Measurements from ENCODE around the gene TMEM144. TPM values are rescaled to one million over a fixed set of nuclear protein-coding genes. Genes with fewer than 3 reads are reported as not detected.

TMEM144 gene
- polyA plus RNA-seq, 4 donors = 5.1 to 8.9 (median 5.8) TPM

GRCh38 chr4:158291334-158292055 lies 81.2 kb downstream of the TMEM144 start:
- no peak for DNase-seq (ENCODE audit: low read depth in 4 of 4, low spot score in 3 of 4)

DNA sequence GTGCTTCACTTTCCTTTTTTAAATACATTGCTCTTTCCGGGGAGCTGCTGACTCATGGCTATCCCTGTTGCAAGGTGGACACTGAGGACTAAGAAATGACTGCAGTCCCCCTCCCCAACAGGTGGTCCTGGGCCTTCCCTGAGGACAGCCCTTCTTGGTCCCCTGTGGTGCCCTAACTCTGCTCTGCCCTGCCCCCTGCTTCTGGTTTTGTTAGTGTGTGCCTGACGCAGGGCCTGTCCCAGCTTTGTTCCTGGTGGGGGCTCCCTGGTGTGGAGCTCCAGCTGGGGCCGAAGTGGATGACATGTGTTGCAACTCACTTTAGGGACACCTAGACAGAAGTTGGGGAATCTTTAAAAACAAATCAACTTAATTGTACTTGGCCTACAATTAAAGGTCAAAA lies 81.9 kb downstream of the TMEM144 start:
- no peak for DNase-seq (ENCODE audit: low read depth in 4 of 4, low spot score in 3 of 4)

DNA sequence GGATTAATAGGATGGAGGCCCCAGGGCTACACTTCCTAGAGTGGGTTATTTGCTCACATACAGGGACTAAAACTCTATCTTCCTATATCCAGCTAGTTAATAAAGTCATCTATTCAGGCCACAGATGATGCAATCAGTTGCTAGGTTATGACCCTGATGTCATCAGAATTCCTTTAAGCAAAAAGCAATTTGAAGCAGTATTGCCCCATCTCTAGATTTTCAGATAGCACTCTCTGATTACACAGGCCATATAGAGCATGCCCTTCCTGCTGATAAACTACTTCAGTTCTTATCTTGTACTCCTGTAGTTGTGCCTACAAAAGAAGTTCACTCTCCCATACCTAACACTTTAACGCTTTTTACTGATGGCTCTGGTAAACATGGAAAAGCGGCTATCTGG lies 84.8 kb downstream of the TMEM144 start:
- DNase-seq (ENCODE audit: low read depth in 4 of 4, low spot score in 3 of 4) = no peak

GRCh38 chr4:158297866-158298265 lies 87.6 kb downstream of the TMEM144 start:
- DNase-seq (ENCODE audit: low read depth in 4 of 4, low spot score in 3 of 4) = no peak

DNA sequence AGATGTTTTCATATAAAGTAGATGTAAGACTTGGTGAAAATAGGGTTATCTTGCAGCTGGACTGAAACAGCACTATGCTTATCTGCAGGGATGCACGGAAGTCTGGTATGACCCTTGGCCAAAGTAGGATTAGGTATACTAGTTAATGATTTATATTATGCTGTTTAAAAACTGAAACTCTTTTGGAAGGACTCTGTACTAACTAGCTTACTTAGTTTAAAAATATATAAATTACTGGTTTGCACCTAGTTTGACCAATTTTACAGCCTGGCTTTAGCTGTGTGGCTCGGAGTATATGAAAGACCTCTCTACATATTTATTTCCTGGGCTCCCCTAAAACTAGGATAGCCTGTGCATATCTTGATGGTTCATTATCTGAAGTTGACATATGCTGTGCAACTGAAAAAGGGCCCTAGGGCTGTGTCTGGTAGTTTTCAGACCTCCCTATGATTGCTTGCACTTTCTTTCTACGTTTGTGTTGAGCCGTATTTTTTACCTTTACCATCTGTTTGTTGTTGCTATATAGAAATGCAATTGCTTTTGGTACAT lies 89.2 kb downstream of the TMEM144 start:
- peak in 1 of 4 donors; percentile 6 for DNase-seq (ENCODE audit: low read depth in 4 of 4, low spot score in 3 of 4)

DNA sequence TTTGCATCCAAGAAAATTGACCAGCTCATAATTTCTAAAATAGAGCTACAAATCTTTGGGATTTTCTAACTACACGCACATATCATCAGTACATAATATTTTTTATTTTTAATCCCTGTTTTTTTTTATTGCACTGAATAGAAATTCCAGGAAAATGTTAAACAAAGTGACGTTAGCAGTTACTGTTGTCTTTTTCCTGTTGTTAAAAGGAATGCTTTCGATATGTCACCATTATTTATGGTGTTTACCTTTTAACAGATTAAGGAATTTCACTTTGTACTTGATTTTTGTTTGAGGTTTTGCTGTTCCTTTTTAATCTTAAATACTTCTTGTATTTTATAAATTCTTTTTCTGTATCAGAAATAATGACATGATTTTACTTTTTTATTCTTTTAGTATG lies 89.7 kb downstream of the TMEM144 start:
- DNase-seq (ENCODE audit: low read depth in 4 of 4, low spot score in 3 of 4) = no peak

DNA sequence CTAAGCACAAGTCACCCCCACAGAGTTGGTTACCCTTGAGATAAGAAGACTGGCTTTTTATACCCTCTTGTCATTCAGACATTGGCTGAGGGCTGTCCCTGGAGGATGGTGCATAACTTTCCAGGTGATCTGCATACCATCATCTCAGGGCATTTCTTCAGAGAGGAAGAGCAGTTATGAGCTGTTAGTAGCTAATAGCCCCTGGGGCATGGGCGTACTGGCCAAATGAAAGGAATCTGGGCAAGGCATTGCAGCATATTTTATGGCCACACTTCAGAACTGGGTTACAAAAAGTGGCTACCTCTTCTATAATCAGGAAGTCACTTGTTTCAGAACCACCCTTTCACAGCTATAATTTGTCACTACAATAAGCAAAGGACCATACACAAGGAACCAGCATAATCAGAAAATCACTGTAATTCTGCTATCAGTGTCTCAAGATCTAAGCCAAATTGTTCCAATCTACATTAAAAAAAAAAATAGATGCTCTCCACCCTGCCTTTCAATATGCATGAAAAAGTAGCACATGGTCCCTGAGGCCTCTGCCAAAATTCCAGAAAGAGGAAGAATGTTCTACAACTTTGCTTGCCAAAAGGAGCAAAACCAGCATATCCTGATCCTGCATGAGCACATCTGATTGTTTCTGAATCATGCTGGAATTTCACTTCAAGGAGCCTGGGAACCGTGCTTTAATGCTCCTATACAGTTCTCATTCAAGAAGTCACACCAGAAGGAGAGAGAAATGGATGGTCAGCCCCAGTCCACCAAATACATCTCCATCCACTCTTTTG lies 92.0 kb downstream of the TMEM144 start:
- no peak for DNase-seq (ENCODE audit: low read depth in 4 of 4, low spot score in 3 of 4)

GRCh38 chr4:158304694-158305093 lies 94.4 kb downstream of the TMEM144 start:
- no peak for DNase-seq (ENCODE audit: low read depth in 4 of 4, low spot score in 3 of 4)

Other genes with a start within 250 kb of the TMEM144 start
- 10 to 100 TPM; 36.2 to 43.4 (median 42.8) TPM for gene GASK1B, start 37.5 kb upstream of the TMEM144 start, polyA plus RNA-seq (ENCODE audit: insufficient read length in 4 of 4)